ENCODE measurements around the gene PGGHG. TPM values are rescaled to one million over a fixed set of nuclear protein-coding genes. Genes with fewer than 3 reads are reported as not detected.
"Not testable (repeated sequence)": the region's sequence is repeated elsewhere in the genome, so short reads cannot be mapped to it uniquely, and the experiment has no call there.

The PGGHG gene
- total RNA-seq, 1 donor from 2014 or later, result 32.5 TPM

DNA sequence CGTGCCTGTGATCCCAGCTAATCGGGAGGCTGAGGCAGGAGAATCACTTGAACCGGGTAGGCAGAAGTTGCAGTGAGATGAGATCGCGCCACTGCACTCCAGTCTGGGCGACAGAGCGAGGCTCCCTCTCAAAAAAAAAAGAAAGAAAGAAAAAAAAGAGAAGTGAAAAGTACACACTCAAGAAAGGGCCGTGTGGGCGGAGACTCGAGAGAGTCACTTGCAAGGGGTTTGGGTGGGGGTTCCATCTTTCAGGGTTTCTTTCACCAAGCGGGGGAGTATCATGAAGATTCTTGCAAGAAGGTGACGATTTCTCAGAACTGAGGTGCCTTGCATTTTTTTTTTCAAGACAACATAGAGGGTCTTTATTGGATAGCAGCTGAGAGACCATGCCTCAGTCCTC lies 14.4 kb downstream of the PGGHG start:
- no peak for DNase-seq (ENCODE audit: extremely low spot score, unreplicated experiment)
- Mint-ChIP-seq H3K27ac (no peak overlapping the region), H3K4me1 (ENCODE audit: unreplicated experiment) (peaks cover 18% of the 10 kb centered on the region), H3K9me3 (no peaks in the 10 kb centered on the region), H3K4me3 (no peak overlapping the region), H3K36me3 (no peaks in the 10 kb centered on the region), H3K27me3 (peaks cover 18% of the 10 kb centered on the region)
- TF ChIP-seq, protein P1, sequence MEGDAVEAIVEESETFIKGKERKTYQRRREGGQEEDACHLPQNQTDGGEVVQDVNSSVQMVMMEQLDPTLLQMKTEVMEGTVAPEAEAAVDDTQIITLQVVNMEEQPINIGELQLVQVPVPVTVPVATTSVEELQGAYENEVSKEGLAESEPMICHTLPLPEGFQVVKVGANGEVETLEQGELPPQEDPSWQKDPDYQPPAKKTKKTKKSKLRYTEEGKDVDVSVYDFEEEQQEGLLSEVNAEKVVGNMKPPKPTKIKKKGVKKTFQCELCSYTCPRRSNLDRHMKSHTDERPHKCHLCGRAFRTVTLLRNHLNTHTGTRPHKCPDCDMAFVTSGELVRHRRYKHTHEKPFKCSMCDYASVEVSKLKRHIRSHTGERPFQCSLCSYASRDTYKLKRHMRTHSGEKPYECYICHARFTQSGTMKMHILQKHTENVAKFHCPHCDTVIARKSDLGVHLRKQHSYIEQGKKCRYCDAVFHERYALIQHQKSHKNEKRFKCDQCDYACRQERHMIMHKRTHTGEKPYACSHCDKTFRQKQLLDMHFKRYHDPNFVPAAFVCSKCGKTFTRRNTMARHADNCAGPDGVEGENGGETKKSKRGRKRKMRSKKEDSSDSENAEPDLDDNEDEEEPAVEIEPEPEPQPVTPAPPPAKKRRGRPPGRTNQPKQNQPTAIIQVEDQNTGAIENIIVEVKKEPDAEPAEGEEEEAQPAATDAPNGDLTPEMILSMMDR (conservative IDR thresholded peaks at IDR 0.05), result no peak

DNA sequence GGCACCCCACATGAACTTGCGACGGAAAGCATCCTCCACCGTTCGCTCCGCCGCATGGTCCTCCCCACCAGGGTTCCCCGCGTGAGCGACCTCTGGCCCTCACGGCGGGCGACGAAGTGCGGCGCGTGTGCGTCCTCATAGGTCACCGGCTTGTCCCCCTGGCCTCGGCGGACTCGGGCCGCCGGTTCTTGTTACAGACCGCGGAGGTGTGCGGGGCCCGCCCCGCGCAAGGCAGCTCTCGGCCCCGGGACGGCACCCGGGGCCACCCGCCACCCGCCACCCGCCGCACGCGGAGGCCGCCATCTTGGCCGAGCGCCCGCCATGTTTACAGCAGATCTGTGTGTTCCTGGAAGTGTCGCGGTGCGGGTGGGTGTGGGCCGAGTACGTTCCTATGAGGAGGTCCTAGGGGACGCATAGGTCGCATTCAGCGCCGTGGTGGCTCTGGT lies 15.2 kb downstream of the PGGHG start:
- Mint-ChIP-seq H3K4me3 (no peak overlapping the region), H3K4me1 (ENCODE audit: unreplicated experiment) (peaks cover 22% of the 10 kb centered on the region), H3K27ac (no peak overlapping the region), H3K27me3 (peaks cover 19% of the 10 kb centered on the region), H3K9me3 (no peaks in the 10 kb centered on the region), H3K36me3 (no peaks in the 10 kb centered on the region)
- TF ChIP-seq, protein P1 (conservative IDR thresholded peaks at IDR 0.05), result no peak
- no peak for DNase-seq (ENCODE audit: extremely low spot score, unreplicated experiment)

DNA sequence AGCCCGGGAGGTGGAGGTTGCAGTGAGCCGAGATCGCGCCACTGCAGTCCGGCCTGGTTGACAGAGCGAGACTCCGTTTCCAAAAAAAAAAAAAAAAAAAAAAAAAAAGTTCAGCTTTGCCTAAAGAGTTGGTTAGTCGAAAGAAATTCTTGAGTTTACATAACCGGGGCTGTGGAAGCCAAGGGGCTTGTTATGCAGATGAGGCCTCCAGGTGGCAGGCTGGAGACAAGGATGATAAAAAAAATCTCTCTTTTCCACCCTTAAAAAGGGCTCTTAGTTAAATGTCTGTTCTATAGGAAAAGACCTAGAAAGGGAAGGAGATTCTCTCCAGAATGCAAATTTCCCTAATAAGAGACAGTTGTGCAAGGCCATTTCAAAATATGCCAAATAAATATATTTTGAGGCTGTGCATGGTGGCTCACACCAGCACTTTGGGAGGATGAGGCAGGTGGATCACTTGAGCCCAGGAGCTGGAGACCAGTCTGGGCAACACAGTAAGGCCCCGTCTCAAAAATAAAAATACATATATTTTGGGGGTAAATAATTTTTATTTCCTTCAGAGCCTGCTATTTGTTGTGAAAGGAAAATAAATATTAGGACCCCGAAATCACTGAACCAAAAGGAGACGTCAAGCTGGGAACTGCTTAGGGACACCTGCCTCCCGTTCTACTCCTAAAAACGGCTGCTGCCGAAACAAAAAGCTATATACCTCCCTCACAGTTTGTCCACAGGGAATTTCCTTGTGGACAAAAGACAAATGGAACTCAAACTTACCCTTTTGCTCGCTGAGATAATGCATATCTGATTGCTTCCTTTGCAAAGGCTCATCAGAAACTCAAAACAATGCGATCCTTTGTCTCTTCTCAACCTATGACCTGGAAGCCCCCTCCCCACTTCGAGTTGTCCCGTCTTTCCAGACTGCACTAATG lies 16.3 kb downstream of the PGGHG start:
- H3K4me1 Mint-ChIP-seq (ENCODE audit: unreplicated experiment), result peaks cover 31% of the 10 kb centered on the region
- H3K9me3 Mint-ChIP-seq, result no peaks in the 10 kb centered on the region
- DNase-seq (ENCODE audit: extremely low spot score, unreplicated experiment), result no peak
- peak overlapping the region; percentile 36 for H3K4me3 Mint-ChIP-seq
- no peak overlapping the region for H3K27ac Mint-ChIP-seq
- TF ChIP-seq, protein P1 (conservative IDR thresholded peaks at IDR 0.05), result peak; percentile 71
- peaks cover 24% of the 10 kb centered on the region for H3K27me3 Mint-ChIP-seq
- peaks cover 4% of the 10 kb centered on the region for H3K36me3 Mint-ChIP-seq

DNA sequence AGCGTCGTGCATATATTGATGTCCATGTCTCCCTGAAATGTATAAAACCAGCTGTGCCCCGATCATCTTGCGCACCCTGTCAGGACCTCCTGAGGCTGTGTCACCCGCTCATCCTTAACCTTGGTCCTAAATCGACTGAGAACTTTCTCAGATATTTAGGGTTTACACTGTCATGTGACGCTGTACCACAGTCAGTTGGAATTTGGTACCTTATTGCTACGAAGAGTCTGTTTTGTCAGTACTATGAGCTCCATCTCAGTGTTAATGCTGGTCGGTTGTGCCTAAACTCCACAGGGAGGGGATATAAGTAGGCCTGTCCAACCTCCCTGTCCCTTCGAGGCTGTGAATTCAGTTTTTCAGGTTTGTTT lies 16.9 kb downstream of the PGGHG start:
- peaks cover 18% of the 10 kb centered on the region for H3K27me3 Mint-ChIP-seq
- no peak overlapping the region for H3K27ac Mint-ChIP-seq
- no peaks in the 10 kb centered on the region for H3K9me3 Mint-ChIP-seq
- H3K4me1 Mint-ChIP-seq (ENCODE audit: unreplicated experiment), result peaks cover 27% of the 10 kb centered on the region
- H3K36me3 Mint-ChIP-seq, result peaks cover 4% of the 10 kb centered on the region
- DNase-seq (ENCODE audit: extremely low spot score, unreplicated experiment), result no peak
- H3K4me3 Mint-ChIP-seq, result peak overlapping the region; percentile 3
- TF ChIP-seq, protein P1 (conservative IDR thresholded peaks at IDR 0.05), result no peak

DNA sequence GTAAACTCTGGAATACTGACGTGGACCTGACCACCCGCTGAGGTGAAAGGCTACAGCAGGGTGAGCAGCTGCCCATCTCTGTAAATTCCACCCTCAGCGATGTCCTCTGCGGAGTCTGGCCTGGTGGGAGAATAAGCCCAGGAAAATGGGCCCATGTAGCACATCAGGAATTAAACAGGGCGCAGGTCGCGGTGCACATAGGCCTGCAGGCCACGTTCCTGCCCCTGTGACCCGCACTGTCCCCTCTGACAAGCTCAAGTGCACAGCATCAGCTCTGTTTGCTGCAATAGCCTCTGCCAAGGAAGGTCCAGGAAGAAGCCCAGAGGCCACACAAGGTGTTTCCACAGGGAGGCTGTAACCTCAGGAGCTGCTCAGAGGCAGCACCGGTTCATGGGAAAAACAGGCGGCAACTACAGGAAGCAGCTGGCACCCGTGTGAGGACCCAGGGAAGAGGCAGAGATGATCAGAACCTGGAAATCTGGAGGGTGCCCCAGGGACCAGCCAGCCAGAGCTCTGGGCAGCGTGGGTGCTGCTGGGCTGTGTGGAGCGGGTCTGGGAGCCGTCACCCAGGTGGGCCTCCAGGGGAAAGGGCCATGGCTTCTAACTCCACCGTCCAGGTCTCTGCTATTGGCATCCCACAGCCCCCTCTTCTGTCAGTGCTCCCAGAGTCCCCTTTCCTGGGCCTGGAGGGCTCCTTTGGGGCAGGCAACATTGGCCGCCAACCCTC lies 17.9 kb downstream of the PGGHG start:
- TF ChIP-seq, protein P1 (conservative IDR thresholded peaks at IDR 0.05), result no peak
- Mint-ChIP-seq H3K27ac (peak overlapping the region; percentile 41), H3K4me1 (ENCODE audit: unreplicated experiment) (peaks cover 28% of the 10 kb centered on the region), H3K4me3 (peak overlapping the region; percentile 14), H3K9me3 (no peaks in the 10 kb centered on the region), H3K27me3 (peaks cover 14% of the 10 kb centered on the region), H3K36me3 (peaks cover 4% of the 10 kb centered on the region)
- DNase-seq (ENCODE audit: extremely low spot score, unreplicated experiment), result no peak

DNA sequence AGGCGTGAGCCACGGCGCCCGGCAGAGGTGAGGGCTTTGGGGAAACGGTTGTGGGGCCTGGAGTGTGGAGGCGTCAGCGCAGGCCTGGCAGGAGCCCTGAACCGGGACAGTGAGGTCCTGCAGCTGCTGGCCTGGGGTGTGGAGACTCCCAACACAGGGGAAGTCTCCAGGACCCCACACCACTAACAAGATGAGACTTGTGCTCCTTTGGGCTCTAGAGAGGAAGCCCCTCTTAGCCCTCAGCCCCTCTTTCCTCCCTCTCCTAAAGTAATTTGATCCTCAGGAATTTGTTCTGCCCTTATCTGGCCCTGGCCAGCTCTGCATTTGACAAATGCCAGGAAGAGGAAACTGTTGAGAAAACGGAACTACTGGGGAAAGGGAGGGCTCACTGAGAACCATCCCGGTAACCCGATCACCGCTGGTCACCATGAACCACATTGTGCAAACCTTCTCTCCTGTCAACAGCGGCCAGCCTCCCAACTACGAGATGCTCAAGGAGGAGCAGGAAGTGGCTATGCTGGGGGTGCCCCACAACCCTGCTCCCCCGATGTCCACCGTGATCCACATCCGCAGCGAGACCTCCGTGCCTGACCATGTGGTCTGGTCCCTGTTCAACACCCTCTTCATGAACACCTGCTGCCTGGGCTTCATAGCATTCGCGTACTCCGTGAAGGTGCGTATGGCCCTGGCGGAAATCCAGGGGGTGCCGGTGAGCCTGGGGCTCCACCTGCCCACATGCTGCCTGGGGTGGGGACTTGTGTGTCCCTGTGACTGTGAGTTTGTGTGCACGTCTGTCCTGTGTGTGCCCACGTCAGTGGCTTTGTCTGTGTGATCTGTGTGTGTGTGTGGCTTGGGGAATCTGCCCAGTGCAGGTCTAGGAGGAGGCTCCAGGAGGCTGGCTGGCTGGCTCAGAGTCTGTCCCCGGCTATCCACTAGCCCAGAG lies 19.1 kb downstream of the PGGHG start, which contains the start of gene IFITM2:
TSS of gene IFITM2 (plus strand) at position 51 of the 943 bp plus-strand sequence. CDS start at position 428, 377 bp downstream.
- H3K27me3 Mint-ChIP-seq, result peaks cover 17% of the 10 kb centered on the region
- DNase-seq (ENCODE audit: extremely low spot score, unreplicated experiment); H3K36me3 Mint-ChIP-seq; H3K9me3 Mint-ChIP-seq: not testable (repeated sequence)
- peak within 1 kb of the TSS; percentile 95 for H3K27ac Mint-ChIP-seq
- peak within 1 kb of the TSS; percentile 90 for H3K4me3 Mint-ChIP-seq
- H3K4me1 Mint-ChIP-seq (ENCODE audit: unreplicated experiment), result peaks cover 37% of the 10 kb centered on the region

DNA sequence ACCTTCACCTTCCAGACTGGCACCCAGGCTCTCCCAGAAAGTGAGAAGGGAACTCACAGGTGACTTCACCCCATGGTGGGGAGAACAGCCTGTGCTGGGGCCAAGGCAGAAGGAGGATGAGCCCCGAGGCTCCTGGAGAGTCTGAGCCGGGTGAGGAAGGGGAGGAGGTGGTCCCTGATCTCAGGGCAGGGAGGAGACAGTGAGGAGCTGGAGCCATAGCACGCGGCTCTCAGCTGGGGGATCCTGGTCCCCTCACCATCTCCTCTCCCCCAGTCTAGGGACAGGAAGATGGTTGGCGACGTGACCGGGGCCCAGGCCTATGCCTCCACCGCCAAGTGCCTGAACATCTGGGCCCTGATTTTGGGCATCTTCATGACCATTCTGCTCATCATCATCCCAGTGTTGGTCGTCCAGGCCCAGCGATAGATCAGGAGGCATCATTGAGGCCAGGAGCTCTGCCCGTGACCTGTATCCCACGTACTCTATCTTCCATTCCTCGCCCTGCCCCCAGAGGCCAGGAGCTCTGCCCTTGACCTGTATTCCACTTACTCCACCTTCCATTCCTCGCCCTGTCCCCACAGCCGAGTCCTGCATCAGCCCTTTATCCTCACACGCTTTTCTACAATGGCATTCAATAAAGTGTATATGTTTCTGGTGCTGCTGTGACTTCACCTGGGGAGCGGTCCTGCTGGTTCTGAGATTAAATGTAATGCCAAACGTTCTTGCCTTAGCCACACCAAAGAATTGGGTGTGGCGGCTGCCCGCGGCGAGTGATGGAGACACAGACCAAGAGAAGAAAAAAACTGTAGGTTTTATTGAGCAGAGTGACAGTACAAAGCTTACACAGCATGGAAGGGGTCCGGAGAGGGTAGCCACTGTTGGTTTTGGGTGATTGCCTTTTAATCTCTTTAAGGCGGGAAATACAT lies 20.1 kb downstream of the PGGHG start:
- Mint-ChIP-seq H3K4me3 (peak overlapping the region; percentile 90), H3K27ac (peak overlapping the region; percentile 98), H3K4me1 (ENCODE audit: unreplicated experiment) (peaks cover 47% of the 10 kb centered on the region), H3K27me3 (peaks cover 21% of the 10 kb centered on the region)
- H3K9me3 Mint-ChIP-seq; DNase-seq (ENCODE audit: extremely low spot score, unreplicated experiment); H3K36me3 Mint-ChIP-seq: not testable (repeated sequence)

Data from type B pancreatic cell (in vitro differentiated cells).